ENCODE data around the gene PLCB2. TPM values are rescaled to one million over a fixed set of nuclear protein-coding genes. Genes with fewer than 3 reads are reported as not detected.

The PLCB2 gene
- total RNA-seq, 1 experiment from 2014 or later = 2.9 TPM

- Histone ChIP-seq H3K9me3 (replicated peaks) (no peaks in the 10 kb centered on the region), H3K4me3 (peak overlapping the region; percentile 30; the same call in 1 of the 2 replicates), H3K4me1 (peaks cover 34% of the 10 kb centered on the region), H3K27me3 (no peaks in the 10 kb centered on the region), H3K27ac (no peak overlapping the region), H3K36me3 (no peaks in the 10 kb centered on the region)
- no peak for DNase-seq
Observed at GRCh38 chr15:40306371-40306770, 1.4 kb downstream of the PLCB2 start.

- Histone ChIP-seq H3K4me1 (peaks cover 34% of the 10 kb centered on the region), H3K9me3 (replicated peaks) (0 out of 2 replicates have a peak, but pooled peaks cover 5% of the 10 kb centered on the region), H3K27ac (no peak overlapping the region), H3K27me3 (no peaks in the 10 kb centered on the region), H3K4me3 (no peak overlapping the region), H3K36me3 (no peaks in the 10 kb centered on the region)
- no peak for DNase-seq
Observed at GRCh38 chr15:40305281-40305680, 2.5 kb downstream of the PLCB2 start.

- no peak for DNase-seq
- Histone ChIP-seq H3K4me1 (peaks cover 21% of the 10 kb centered on the region), H3K27me3 (no peaks in the 10 kb centered on the region), H3K4me3 (no peak overlapping the region), H3K36me3 (no peaks in the 10 kb centered on the region), H3K9me3 (replicated peaks) (0 out of 2 replicates have a peak, but pooled peaks cover 5% of the 10 kb centered on the region), H3K27ac (no peak overlapping the region)
Observed at GRCh38 chr15:40303576-40303975, 4.2 kb downstream of the PLCB2 start.

GRCh38 chr15:40302981-40303380, 4.8 kb downstream of the PLCB2 start:
- Histone ChIP-seq H3K27ac (no peak overlapping the region), H3K27me3 (no peaks in the 10 kb centered on the region), H3K36me3 (no peaks in the 10 kb centered on the region), H3K4me3 (no peak overlapping the region), H3K9me3 (replicated peaks) (0 out of 2 replicates have a peak, but pooled peaks cover 5% of the 10 kb centered on the region), H3K4me1 (peaks cover 20% of the 10 kb centered on the region; the same call in 1 of the 2 replicates)
- DNase-seq = no peak

GRCh38 chr15:40302288-40302886, 5.3 kb downstream of the PLCB2 start:
- Histone ChIP-seq H3K27ac (no peak overlapping the region), H3K4me1 (peaks cover 20% of the 10 kb centered on the region; the same call in 1 of the 2 replicates), H3K4me3 (no peak overlapping the region), H3K9me3 (replicated peaks) (0 out of 2 replicates have a peak, but pooled peaks cover 5% of the 10 kb centered on the region), H3K36me3 (no peaks in the 10 kb centered on the region), H3K27me3 (no peaks in the 10 kb centered on the region)
- no peak for DNase-seq

- no peak for DNase-seq
- H3K4me3 ChIP-seq = no peak overlapping the region
- H3K36me3 ChIP-seq = no peaks in the 10 kb centered on the region
- H3K9me3 ChIP-seq (replicated peaks) = 0 out of 2 replicates have a peak, but pooled peaks cover 5% of the 10 kb centered on the region
- peaks cover 15% of the 10 kb centered on the region; the same call in 1 of the 2 replicates for H3K4me1 ChIP-seq
- H3K27me3 ChIP-seq = no peaks in the 10 kb centered on the region
- no peak overlapping the region for H3K27ac ChIP-seq
Observed at GRCh38 chr15:40301467-40302179, 6.1 kb downstream of the PLCB2 start.

- Histone ChIP-seq H3K4me3 (no peak overlapping the region), H3K4me1 (peaks cover 7% of the 10 kb centered on the region; the same call in 1 of the 2 replicates), H3K9me3 (replicated peaks) (0 out of 2 replicates have a peak, but pooled peaks cover 5% of the 10 kb centered on the region), H3K27me3 (no peaks in the 10 kb centered on the region), H3K27ac (no peak overlapping the region), H3K36me3 (no peaks in the 10 kb centered on the region)
- no peak for DNase-seq
Observed at GRCh38 chr15:40300771-40301170, 7.0 kb downstream of the PLCB2 start.

- DNase-seq = no peak
- Histone ChIP-seq H3K27ac (no peak overlapping the region), H3K4me3 (no peak overlapping the region), H3K9me3 (replicated peaks) (0 out of 2 replicates have a peak, but pooled peaks cover 5% of the 10 kb centered on the region), H3K4me1 (peaks cover 3% of the 10 kb centered on the region; the same call in 1 of the 2 replicates), H3K36me3 (no peaks in the 10 kb centered on the region), H3K27me3 (no peaks in the 10 kb centered on the region)
Observed at GRCh38 chr15:40300367-40300766, 7.4 kb downstream of the PLCB2 start.

GRCh38 chr15:40298216-40298935, 9.4 kb downstream of the PLCB2 start:
- Histone ChIP-seq H3K27me3 (no peaks in the 10 kb centered on the region), H3K27ac (no peak overlapping the region), H3K4me3 (no peak overlapping the region), H3K9me3 (replicated peaks) (0 out of 2 replicates have a peak, but pooled peaks cover 5% of the 10 kb centered on the region), H3K4me1 (no peaks in the 10 kb centered on the region), H3K36me3 (no peaks in the 10 kb centered on the region)
- DNase-seq = no peak

GRCh38 chr15:40297356-40297755, 10.4 kb downstream of the PLCB2 start:
- no peaks in the 10 kb centered on the region for H3K4me1 ChIP-seq

GRCh38 chr15:40296561-40297230, 11.0 kb downstream of the PLCB2 start:
- no peaks in the 10 kb centered on the region for H3K27me3 ChIP-seq
- no peaks in the 10 kb centered on the region for H3K36me3 ChIP-seq
- no peak overlapping the region for H3K27ac ChIP-seq
- H3K4me3 ChIP-seq = no peak overlapping the region
- DNase-seq = no peak
- H3K9me3 ChIP-seq (replicated peaks) = 0 out of 2 replicates have a peak, but pooled peaks cover 5% of the 10 kb centered on the region
- H3K4me1 ChIP-seq = no peaks in the 10 kb centered on the region

More at GRCh38 chr15:40297356-40297755, 10.4 kb downstream of the PLCB2 start:
- no peak overlapping the region for H3K4me3 ChIP-seq
- no peak for DNase-seq
- 0 out of 2 replicates have a peak, but pooled peaks cover 5% of the 10 kb centered on the region for H3K9me3 ChIP-seq (replicated peaks)
- no peaks in the 10 kb centered on the region for H3K27me3 ChIP-seq
- H3K27ac ChIP-seq = no peak overlapping the region
- no peaks in the 10 kb centered on the region for H3K36me3 ChIP-seq

- no peak overlapping the region for H3K4me3 ChIP-seq
- DNase-seq = peak in 1 of 2 experiments; percentile 32
- 0 out of 2 replicates have a peak, but pooled peaks cover 5% of the 10 kb centered on the region for H3K9me3 ChIP-seq (replicated peaks)
- H3K36me3 ChIP-seq = no peaks in the 10 kb centered on the region
- H3K27me3 ChIP-seq = no peaks in the 10 kb centered on the region
- H3K27ac ChIP-seq = no peak overlapping the region
- H3K4me1 ChIP-seq = no peaks in the 10 kb centered on the region
Observed at GRCh38 chr15:40295877-40296560, 11.7 kb downstream of the PLCB2 start.

GRCh38 chr15:40295297-40295696, 12.4 kb downstream of the PLCB2 start:
- H3K4me1 ChIP-seq = no peaks in the 10 kb centered on the region; the same call in 1 of the 2 replicates
- 0 out of 2 replicates have a peak, but pooled peaks cover under 1% of the 10 kb centered on the region for H3K9me3 ChIP-seq (replicated peaks)

More at GRCh38 chr15:40295297-40295696, 12.4 kb downstream of the PLCB2 start:
- Histone ChIP-seq H3K4me3 (no peak overlapping the region), H3K27ac (no peak overlapping the region), H3K36me3 (no peaks in the 10 kb centered on the region), H3K27me3 (no peaks in the 10 kb centered on the region)
- DNase-seq = no peak

All from SJCRH30 (cell line).